SW 1271 (cell line): ENCODE measurements around the gene TINAGL1.
"Not testable (repeated sequence)": the region's sequence is repeated elsewhere in the genome, so short reads cannot be mapped to it uniquely, and the experiment has no call there.

Source experiments
- DNase-seq, 2 experiments: peaks; one replicate each; lab custom pipeline; 2025; lab: John Stamatoyannopoulos, UW

The TINAGL1 gene

GRCh38 chr1:31583995-31584868, 7.9 kb downstream of the TINAGL1 start:
- no peak for DNase-seq

GRCh38 chr1:31584869-31585735, 8.8 kb downstream of the TINAGL1 start:
- no peak for DNase-seq

DNA sequence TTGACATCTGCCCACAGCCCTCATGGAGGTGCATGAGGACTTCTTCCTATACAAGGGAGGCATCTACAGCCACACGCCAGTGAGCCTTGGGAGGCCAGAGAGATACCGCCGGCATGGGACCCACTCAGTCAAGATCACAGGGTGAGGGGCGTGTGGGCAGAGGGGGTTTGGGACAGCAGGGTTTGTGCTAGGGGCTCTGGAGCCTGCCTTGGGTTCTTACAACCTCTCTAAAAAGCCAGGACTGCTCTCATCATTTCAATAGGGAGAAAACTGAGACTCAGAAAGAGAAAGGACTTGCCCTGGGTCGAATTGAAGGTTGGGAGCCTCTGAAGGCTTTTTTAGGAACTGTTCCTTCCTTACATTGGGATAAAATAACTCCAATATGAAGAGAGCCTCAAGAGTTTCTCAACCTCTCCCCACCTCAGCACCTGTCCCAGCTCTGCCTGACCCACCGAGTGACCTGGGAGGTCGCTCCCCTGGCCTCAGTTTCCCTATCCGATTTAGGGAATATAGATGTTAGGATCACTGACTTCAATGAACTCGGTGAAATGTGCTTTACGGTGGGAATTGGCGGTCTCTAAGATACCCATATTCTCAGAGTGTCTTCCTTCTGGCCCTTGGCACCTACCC, 9.5 kb downstream of the TINAGL1 start:
- DNase-seq = no peak

- no peak for DNase-seq
Observed at GRCh38 chr1:31586376-31587327, 10.3 kb downstream of the TINAGL1 start.

DNA sequence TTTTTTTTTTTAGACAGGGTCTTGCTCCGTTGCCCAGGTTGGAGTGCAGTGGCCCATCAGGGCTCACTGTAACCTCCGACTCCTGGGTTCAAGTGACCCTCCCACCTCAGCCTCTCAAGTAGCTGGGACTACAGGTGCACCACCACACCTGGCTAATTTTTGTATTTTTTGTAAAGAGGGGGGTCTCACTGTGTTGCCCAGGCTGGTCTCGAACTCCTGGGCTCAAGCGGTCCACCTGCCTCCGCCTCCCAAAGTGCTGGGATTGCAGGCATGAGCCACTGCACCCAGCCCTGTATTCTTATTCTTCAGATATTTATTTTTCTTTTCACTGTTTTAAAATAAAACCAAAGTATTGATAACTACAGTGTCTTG, 11.0 kb downstream of the TINAGL1 start:
- not testable (repeated sequence) for DNase-seq

DNA sequence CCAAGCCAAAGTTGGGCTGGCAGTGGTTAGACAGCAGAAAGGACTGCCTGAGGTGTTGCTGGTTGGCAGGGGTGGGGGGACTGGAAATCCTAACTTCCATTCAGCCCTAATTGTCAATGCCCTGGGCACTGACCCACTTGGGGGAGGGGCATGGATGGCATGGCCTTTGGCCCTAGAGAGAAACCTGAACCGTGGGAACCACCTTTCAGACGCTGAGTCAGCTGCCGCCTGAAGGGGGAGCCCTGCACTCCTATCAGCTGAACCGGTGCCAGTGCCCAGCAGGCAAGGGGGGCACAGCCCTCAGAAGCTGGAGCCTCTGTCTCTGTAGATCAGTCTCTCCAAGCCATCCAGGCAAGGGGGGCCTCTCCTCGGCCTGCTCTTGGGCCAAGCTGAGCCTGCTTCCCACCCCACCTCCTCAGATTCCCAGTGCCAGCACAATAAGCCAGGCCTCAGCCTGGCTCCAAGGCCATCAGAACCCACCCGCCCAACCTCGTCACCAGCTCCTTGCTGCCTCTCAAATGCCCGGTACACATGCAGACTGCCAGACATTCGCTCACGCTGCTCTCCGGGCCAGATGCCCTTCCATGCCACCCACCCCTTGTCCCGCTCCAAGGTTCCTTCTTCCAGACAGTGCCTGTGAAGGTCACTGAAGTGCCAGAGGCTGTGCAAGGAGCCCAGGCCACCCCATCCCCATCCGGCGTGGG, 11.6 kb downstream of the TINAGL1 start:
- DNase-seq = peak in 1 of 2 experiments; percentile 46

DNA sequence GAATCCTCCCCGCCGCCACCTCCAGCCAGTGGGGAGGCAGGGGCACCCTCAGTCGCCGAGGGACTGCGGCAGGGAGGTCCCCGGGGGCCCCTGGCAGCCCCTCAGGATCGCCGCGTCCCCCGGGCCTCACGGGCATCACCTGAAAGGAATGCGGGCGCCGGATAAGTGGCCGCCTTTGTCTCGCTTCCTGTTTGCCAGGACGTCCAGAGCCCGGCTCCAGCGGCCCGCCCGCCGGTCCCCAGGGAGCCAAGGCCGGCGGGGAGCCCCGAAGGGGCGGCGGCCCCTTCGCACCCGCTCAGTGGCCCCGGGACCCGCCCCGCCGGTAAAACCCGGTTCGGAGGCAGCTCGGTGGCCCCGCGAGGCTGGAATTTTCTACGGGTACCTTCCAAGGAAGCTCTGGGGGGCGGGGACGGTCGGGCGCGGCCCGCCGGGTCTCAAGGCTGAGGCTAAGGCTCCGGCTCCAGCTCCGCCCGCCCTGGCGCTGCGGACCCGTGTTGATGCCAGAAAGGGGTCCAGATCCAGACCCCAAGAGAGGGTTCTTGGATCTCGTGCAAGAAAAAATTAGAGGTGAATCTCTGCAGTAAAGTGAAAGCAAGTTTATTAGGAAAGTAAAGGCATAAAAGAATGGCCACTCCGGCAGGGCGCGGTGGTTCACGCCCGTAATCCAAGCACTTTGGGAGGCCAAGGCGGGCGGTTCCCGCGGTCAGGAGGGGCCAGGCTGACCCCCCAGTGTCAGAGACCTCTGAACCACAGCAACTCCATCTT, 12.6 kb downstream of the TINAGL1 start:
- no peak for DNase-seq

DNA sequence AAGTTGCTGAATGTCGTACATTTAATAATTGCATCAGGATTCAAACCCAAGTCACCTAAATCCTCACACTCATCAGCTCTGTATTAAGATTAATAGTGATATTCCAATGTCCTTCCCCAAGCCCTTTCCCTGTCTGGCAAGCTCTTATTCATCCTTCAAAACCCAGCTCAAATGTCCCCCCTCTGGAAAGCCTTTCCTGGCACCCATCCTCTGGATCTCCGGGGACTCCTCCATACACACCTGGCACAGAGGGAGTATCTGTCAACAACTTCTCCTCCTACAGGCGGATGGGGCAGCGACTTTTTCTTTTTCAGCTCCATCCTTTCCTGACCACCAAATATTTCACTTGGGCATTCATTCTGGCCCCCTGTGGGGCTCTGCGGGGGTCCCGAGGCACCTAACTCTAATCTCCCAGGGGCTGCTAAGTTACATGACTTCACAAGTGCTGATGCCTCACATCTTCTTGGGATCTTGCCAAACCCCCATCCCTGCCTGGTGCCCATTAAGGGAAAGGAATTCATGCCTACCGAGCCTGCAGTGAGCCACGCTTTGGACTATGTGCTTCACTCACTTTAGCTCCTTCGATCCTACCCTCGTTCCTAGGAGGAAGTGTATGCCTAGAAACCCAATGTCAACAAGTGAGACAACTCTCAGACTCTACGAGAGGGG, 15.2 kb downstream of the TINAGL1 start:
- no peak for DNase-seq

DNA sequence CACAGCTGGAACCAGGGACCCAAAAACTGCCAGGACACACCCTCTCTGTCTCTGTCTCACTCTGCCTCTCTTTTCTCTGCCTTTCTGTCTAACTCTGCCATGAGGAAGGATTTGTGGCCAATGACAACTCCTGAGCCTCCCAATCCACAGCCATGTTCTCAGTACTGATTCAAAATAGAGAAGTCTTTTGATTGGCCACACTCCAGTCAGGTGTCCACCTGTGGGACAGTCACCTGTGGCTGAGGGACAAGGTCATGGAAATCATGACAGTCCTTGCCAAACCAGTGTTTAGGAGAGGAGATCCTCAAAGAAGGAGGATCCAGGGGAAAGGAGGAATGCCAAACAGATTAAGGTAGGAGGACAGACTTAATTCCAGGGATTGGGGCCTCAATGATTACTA, 15.8 kb downstream of the TINAGL1 start:
- DNase-seq = no peak

GRCh38 chr1:31593136-31593665, 16.9 kb downstream of the TINAGL1 start:
- DNase-seq = no peak

- DNase-seq = peak in 1 of 2 experiments; percentile 50
Observed at GRCh38 chr1:31593770-31594632, 17.7 kb downstream of the TINAGL1 start.

GRCh38 chr1:31595836-31596736, 19.8 kb downstream of the TINAGL1 start:
- DNase-seq = no peak

- DNase-seq = no peak
Observed at GRCh38 chr1:31596737-31597097, 20.4 kb downstream of the TINAGL1 start.

GRCh38 chr1:31598980-31599379, 22.7 kb downstream of the TINAGL1 start:
- no peak for DNase-seq

DNA sequence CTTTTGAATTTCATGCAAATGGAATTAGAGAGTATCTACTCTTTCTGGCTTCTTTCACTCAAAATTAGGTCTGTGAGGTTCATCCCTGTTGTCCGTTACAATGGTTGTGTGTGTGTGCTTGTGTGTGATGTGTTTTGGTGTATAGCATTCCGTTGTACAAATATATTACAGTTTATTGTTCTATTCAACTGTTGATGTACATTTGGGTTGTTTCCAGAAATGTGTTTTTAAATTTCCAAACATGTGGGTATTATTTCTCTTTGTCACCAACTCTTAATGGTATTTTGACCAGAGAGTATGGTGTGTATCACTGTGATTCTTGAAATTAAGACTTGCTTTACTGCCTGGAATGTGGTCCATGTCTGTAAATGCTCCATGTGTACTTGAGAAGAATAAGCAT, 24.3 kb downstream of the TINAGL1 start:
- no peak for DNase-seq

DNA sequence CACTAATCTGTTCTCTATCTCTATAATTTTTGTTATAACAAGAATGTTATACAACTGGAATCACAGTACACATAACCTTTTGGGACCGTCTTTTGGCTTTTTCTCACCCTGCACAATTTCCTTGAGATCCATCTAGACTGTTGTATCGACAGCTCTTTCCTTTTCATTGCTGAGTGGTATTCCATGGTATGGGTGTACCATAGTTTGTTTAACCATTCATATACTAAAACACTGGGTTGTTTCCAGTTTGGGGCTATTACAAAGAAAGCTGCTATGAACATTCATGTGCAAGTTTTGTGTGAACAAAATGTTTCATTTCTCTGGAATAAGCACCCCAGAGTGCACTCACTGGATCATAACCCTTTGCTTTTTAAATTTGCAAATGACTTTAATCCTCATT, 25.8 kb downstream of the TINAGL1 start:
- no peak for DNase-seq

- no peak for DNase-seq
Observed at GRCh38 chr1:31605908-31606427, 29.7 kb downstream of the TINAGL1 start.
